Measurements from ENCODE around the gene OGFOD3.

- peak; percentile 40; the same call in 1 of the 2 replicates for TF ChIP-seq ZNF384 (IDR thresholded peaks at IDR 0.05)
- no peak for TF ChIP-seq FOXK2 (IDR thresholded peaks at IDR 0.05)
Measured at GRCh38 chr17:82369211-82369610, 49.2 kb downstream of the OGFOD3 start.
